ENCODE data around the gene ARIH2.
"Not testable (repeated sequence)": the region's sequence is repeated elsewhere in the genome, so short reads cannot be mapped to it uniquely, and the experiment has no call there.

ARIH2 gene

GRCh38 chr3:48918388-48919214 lies at the start of gene ARIH2:
TSS of gene ARIH2 (plus strand) at chr3:48918842. CDS start at chr3:48927559, 8,717 bp downstream.
- DNase-seq (ENCODE audit: low spot score) = peak; percentile 94

- no peak for DNase-seq (ENCODE audit: low spot score)
Measured at GRCh38 chr3:48877671-48878070, 41.0 kb upstream of the ARIH2 start.

GRCh38 chr3:48879307-48879993 lies 39.2 kb upstream of the ARIH2 start:
- no peak for DNase-seq (ENCODE audit: low spot score)

- no peak for DNase-seq (ENCODE audit: low spot score)
Measured at GRCh38 chr3:48879994-48880377, 38.7 kb upstream of the ARIH2 start.

GRCh38 chr3:48881006-48881405 lies 37.6 kb upstream of the ARIH2 start:
- no peak for DNase-seq (ENCODE audit: low spot score)

GRCh38 chr3:48881652-48882114 lies 37.0 kb upstream of the ARIH2 start:
- DNase-seq (ENCODE audit: low spot score) = no peak

GRCh38 chr3:48885753-48886152 lies 32.9 kb upstream of the ARIH2 start:
- DNase-seq (ENCODE audit: low spot score) = no peak

- no peak for DNase-seq (ENCODE audit: low spot score)
Measured at GRCh38 chr3:48891606-48892005, 27.0 kb upstream of the ARIH2 start.

- no peak for DNase-seq (ENCODE audit: low spot score)
Measured at GRCh38 chr3:48894516-48894915, 24.1 kb upstream of the ARIH2 start.

GRCh38 chr3:48896936-48897335 lies 21.7 kb upstream of the ARIH2 start:
- DNase-seq (ENCODE audit: low spot score) = no peak

- DNase-seq (ENCODE audit: low spot score) = no peak
Measured at GRCh38 chr3:48897460-48898376, 20.9 kb upstream of the ARIH2 start.

GRCh38 chr3:48898383-48899234 lies 20.0 kb upstream of the ARIH2 start, which contains the start of gene SLC25A20:
TSS of gene SLC25A20 (minus strand) at chr3:48898882. CDS start at chr3:48898794, 88 bp downstream.
- peak; percentile 91 for DNase-seq (ENCODE audit: low spot score)

- no peak for DNase-seq (ENCODE audit: low spot score)
Measured at GRCh38 chr3:48899273-48899672, 19.4 kb upstream of the ARIH2 start.

GRCh38 chr3:48907026-48907425 lies 11.6 kb upstream of the ARIH2 start:
- not testable (repeated sequence) for DNase-seq (ENCODE audit: low spot score)

- no peak for DNase-seq (ENCODE audit: low spot score)
Measured at GRCh38 chr3:48915296-48915695, 3.3 kb upstream of the ARIH2 start.

GRCh38 chr3:48919215-48920138 lies 835 bp downstream of the ARIH2 start:
- DNase-seq (ENCODE audit: low spot score) = peak; percentile 62

- DNase-seq (ENCODE audit: low spot score) = no peak
Measured at GRCh38 chr3:48926425-48927392, 8.1 kb downstream of the ARIH2 start.

- DNase-seq (ENCODE audit: low spot score) = no peak
Measured at GRCh38 chr3:48927928-48928327, 9.3 kb downstream of the ARIH2 start.

- DNase-seq (ENCODE audit: low spot score) = no peak
Measured at GRCh38 chr3:48928679-48929078, 10.0 kb downstream of the ARIH2 start.

All from kidney tubule cell (primary cell).